ENCODE results near the gene TMEM95. TPM values are rescaled to one million over a fixed set of nuclear protein-coding genes. Genes with fewer than 3 reads are reported as not detected.
A peak's percentile ranks its signal among the peaks of the same experiment; 100 is the strongest.

The TMEM95 gene
- total and polyA plus RNA-seq, 11 donors: not detected

DNA sequence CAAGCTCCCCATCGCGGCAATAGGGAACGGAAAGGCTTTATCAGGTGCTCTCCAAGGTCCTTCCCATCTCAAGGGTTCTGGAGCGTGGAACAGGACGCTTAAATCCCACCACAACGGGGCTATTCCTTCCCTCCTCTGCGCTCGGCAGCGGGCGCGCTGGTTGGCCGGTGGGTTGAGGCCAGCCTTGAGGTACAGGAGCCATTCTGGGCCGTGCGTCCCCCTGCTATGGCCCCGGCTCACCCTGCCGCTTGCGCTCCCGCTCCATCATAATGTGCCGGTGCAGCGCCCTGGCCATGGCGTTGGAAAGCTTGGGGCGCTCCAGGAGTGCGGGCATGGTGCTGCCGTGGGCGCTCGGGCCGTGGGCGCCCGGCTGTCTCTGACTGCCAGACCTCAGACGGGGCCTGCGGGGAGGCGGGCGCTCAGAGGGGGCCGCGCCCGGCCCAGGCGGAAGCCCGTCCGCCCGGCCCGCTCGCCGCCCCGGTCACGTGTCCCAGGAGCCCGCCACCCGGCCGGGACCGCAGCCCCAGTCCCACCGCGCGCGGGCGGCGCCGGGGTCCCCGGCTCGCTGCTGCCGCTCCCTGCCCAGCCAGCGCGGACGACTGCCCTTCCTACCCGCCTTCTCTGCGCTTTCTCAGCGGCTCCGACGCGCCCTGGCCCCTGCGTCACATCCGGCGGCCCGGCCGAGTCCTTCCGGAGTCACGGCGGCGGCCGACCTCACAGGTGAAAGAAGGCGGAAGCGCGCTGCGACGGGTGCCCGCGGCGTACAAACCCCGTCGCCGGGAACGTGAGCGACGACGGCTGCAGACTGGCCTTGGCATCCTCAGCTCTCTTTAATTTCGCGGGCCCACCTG, 40.0 kb upstream of the TMEM95 start, which contains the start of gene GPS2:
Gene GPS2, minus strand, starts transcription at position 642 of the 851 bp plus-strand sequence. Its CDS starts 308 bp downstream, at position 334.
- 0% methylated on average over 29 to 95 of the region's 95 CpGs for WGBS, 4 donors
- H3K36me3 ChIP-seq: peaks cover 3 to 85% (median 77%) of the 10 kb centered on the region in 9 donors
- no peaks in the 10 kb centered on the region for H3K9me3 ChIP-seq
- ATAC-seq (peak; percentile 78 to 91 (median 89)), DNase-seq (peak; percentile 93 to 97 (median 94))
- H3K27me3 ChIP-seq: no peaks in the 10 kb centered on the region
- intact Hi-C loops (cut with DNase I): no loop called here
- TF ChIP-seq CTCF (IDR thresholded peaks at IDR 0.05) (no peak), POLR2A (IDR thresholded peaks at IDR 0.05) (peak; percentile 26 to 87)
- H3K4me1 ChIP-seq: peaks cover 3 to 51% (median 36%) of the 10 kb centered on the region in 12 donors
- H3K27ac ChIP-seq: peak within 1 kb of the TSS; percentile 90 to 99 (median 96)
- H3K4me3 ChIP-seq: peak within 1 kb of the TSS; percentile 76 to 98 (median 92)

GRCh38 chr17:7315570-7316235, 39.3 kb upstream of the TMEM95 start:
- 36 to 53% (median 38%) methylated on average over 21 to 30 of the region's 30 CpGs for WGBS, 4 donors
- H3K4me1 ChIP-seq: peaks cover 3 to 44% (median 29%) of the 10 kb centered on the region in 12 donors
- ATAC-seq (peak; percentile 1 to 13 (median 2)), DNase-seq (peak in 1 of 5 donors; percentile 39)
- H3K36me3 ChIP-seq: peaks cover 3 to 85% (median 77%) of the 10 kb centered on the region in 9 donors
- intact Hi-C loops (cut with DNase I): no loop called here
- H3K27ac ChIP-seq: peak overlapping the region; percentile 90 to 99 (median 96)
- no peaks in the 10 kb centered on the region for H3K9me3 ChIP-seq
- peak overlapping the region; percentile 76 to 98 (median 92) for H3K4me3 ChIP-seq
- H3K27me3 ChIP-seq: no peaks in the 10 kb centered on the region
- TF ChIP-seq CTCF (IDR thresholded peaks at IDR 0.05): no peak
- TF ChIP-seq POLR2A (IDR thresholded peaks at IDR 0.05): no peak

GRCh38 chr17:7317161-7317803, 37.7 kb upstream of the TMEM95 start:
- TF ChIP-seq POLR2A (IDR thresholded peaks at IDR 0.05): no peak
- no peak for TF ChIP-seq CTCF (IDR thresholded peaks at IDR 0.05)
- ATAC-seq (no peak), DNase-seq (no peak)
- H3K36me3 ChIP-seq: peaks cover 3 to 85% (median 77%) of the 10 kb centered on the region in 9 donors
- H3K4me1 ChIP-seq: peaks cover 3 to 34% (median 29%) of the 10 kb centered on the region in 12 donors
- WGBS, 4 donors: 82 to 85% (median 83%) methylated on average over 14 to 16 of the region's 16 CpGs
- no peak overlapping the region for H3K4me3 ChIP-seq
- no peak overlapping the region for H3K27ac ChIP-seq
- no peaks in the 10 kb centered on the region for H3K9me3 ChIP-seq
- no peaks in the 10 kb centered on the region for H3K27me3 ChIP-seq
- intact Hi-C loops (cut with DNase I): no loop called here

Data from heart left ventricle (tissue), 16 donors.